Spleen (tissue), 11 donors: Measurements from ENCODE around the gene P2RX4. TPM values are rescaled to one million over a fixed set of nuclear protein-coding genes. Genes with fewer than 3 reads are reported as not detected.
"Not testable (repeated sequence)": the region's sequence is repeated elsewhere in the genome, so short reads cannot be mapped to it uniquely, and the experiment has no call there.

Experiments
- DNase-seq: peaks from one replicate; pipeline ENCODE4 v3.0.0-alpha.2; 2020
- H3K27ac ChIP-seq, 8 donors: fragments of 200-600 bp; sonication (generic) in 7 of 8; 1 replicate in 4 of 8; 2 replicates in 4 of 8; pipeline versions ENCODE4 v1.5.0 to v1.8.0; 2016 to 2021; ENCODE audit warnings: inconsistent platforms in 4 of 8, mild to moderate bottlenecking in 4 of 8, moderate library complexity in 1 of 8
- H3K27me3 ChIP-seq, 7 donors: fragments of 200-600 bp; sonication (generic) in 6 of 7; replicated peaks in 1 of 7; 1 replicate in 4 of 7; 2 replicates in 3 of 7; pipeline versions ENCODE4 v1.5.0 to v1.8.0; 2016 to 2021; ENCODE audit warnings: inconsistent platforms in 3 of 7, mild to moderate bottlenecking in 1 of 7
- H3K36me3 ChIP-seq, 6 donors: fragments of 200-600 bp; sonication (generic) in 5 of 6; 1 replicate in 4 of 6; 2 replicates in 2 of 6; pipeline versions ENCODE4 v1.5.0 to v1.8.0; 2016 to 2021; ENCODE audit warnings: inconsistent platforms in 2 of 6
- H3K4me1 ChIP-seq, 6 donors: fragments of 200-600 bp; sonication (generic) in 5 of 6; 1 replicate in 3 of 6; 2 replicates in 3 of 6; pipeline versions ENCODE4 v1.5.0 to v1.8.0; 2016 to 2021; ENCODE audit warnings: inconsistent platforms in 3 of 6
- H3K4me3 ChIP-seq, 8 donors: fragments of 200-600 bp; sonication (generic) in 7 of 8; 1 replicate in 4 of 8; 2 replicates in 4 of 8; pipeline versions ENCODE4 v1.5.0 to v1.8.0; 2016 to 2021; ENCODE audit warnings: inconsistent platforms in 4 of 8, mild to moderate bottlenecking in 4 of 8, moderate library complexity in 2 of 8
- H3K9me3 ChIP-seq, 8 donors: fragments of 200-600 bp; sonication (generic) in 7 of 8; 1 replicate in 4 of 8; 2 replicates in 4 of 8; pipeline versions ENCODE4 v1.5.0 to v1.8.0; 2016 to 2021; ENCODE audit warnings: inconsistent platforms in 4 of 8
- CTCF ChIP-seq, 11 experiments: fragments of 200-600 bp in 7 of 11; fragments of 450-650 bp in 4 of 11; sonication (generic) in 4 of 11; IDR thresholded peaks in 8 of 11; conservative IDR thresholded peaks in 3 of 11; 1 replicate in 7 of 11; 2 replicates in 4 of 11; pipeline versions ENCODE4 v1.4.0 to v1.8.0; 2016 to 2021; ENCODE audit warnings: antibody characterized with exemption in 11 of 11, inconsistent platforms in 4 of 11, mild to moderate bottlenecking in 1 of 11
- POLR2A ChIP-seq, 3 donors: fragments of 450-650 bp; IDR thresholded peaks; one replicate each; pipeline ENCODE4 v1.5.1; 2017; ENCODE audit warnings: antibody characterized with exemption in 3 of 3, mild to moderate bottlenecking in 1 of 3
- POLR2AphosphoS5 ChIP-seq, 3 donors: sonication (generic); formaldehyde crosslinking; IDR thresholded peaks; one replicate each; pipeline ENCODE4 v1.5.1; 2017; ENCODE audit warnings: antibody characterized with exemption in 3 of 3
- WGBS, 5 donors: extraction: QIAGEN DNeasy Blood & Tissue Kit in 3 of 5; methylation state at CpG; one replicate each; pipeline versions ENCODE4 v1.1.5 to v1.1.7; 2013 to 2018; 5-methylcytosine and 5-hydroxymethylcytosine counted together
- intact Hi-C: fragments of 100-400 bp; cut with DNase I; formaldehyde crosslinking; loops from one replicate; pipeline ENCODE4 v1.15.0; 2023; ENCODE audit warnings: low total_unique reads
- polyA plus RNA-seq, 3 donors: library from polyadenylated mRNA; stranded (reverse); fragments of 200-250 nt; gene quantifications; one replicate each; pipeline ENCODE4 v1.2.1, GENCODE V29; 2013
- total RNA-seq, 7 donors: library from RNA; depleted of rRNA in 3 of 7; stranded (reverse); fragments of >200 nt in 3 of 7; fragmentation: NEBNext Ultra II Directional in 4 of 7; extraction: Animal tissue kit (Norgen Biotek cat#: 25700) in 4 of 7; gene quantifications; one replicate each; pipeline versions ENCODE4 v1.1.0 to v1.2.1, GENCODE V29; 2016 to 2021
- donor health status: healthy with polysubstance abuse.
- donor health status: DM: no; HTN: no; CAD: no; lungs with moderate emphysema.
- donor health status: DM: no; HTN: no; CAD: no.
- donor health status: Bipolar disorder and iron deficiency.
- donor health status: healthy.
- donor health status: DM: no; HTN: no; CAD: no.
- donor health status: DM: yes; HTN: yes; CAD: no.

Gene P2RX4
- total and polyA plus RNA-seq, 10 donors: 12.0 to 97.9 (median 34.8) TPM

- peak in 1 of 3 donors; percentile 36 for TF ChIP-seq POLR2AphosphoS5 (IDR thresholded peaks at IDR 0.05)
- no peak for TF ChIP-seq POLR2A (IDR thresholded peaks at IDR 0.05)
- no peak for TF ChIP-seq CTCF (IDR thresholded peaks at IDR 0.05 in 8 of 11, conservative IDR thresholded peaks at IDR 0.05 in 3 of 11)
- Histone ChIP-seq H3K9me3 (no peaks in the 10 kb centered on the region), H3K4me3 (peak overlapping the region in 1 of 8 donors; percentile 27), H3K27ac (peak overlapping the region in 4 of 8 donors; percentile 7 to 74 (median 22)), H3K36me3 (no peaks in the 10 kb centered on the region), H3K4me1 (peaks cover 0 to 13% (median 7%) of the 10 kb centered on the region in 6 donors), H3K27me3 (no peaks in the 10 kb centered on the region)
- DNase-seq: no peak
- intact Hi-C loops: no loop called here
- 23 to 38% (median 30%) methylated on average over 6 of the region's 6 CpGs for WGBS, 5 donors
Observed at GRCh38 chr12:121196902-121197301, 13.0 kb upstream of the P2RX4 start.

GRCh38 chr12:121198949-121199348 lies 11.0 kb upstream of the P2RX4 start:
- WGBS, 5 donors: 67 to 89% (median 76%) methylated on average over 7 of the region's 7 CpGs
- TF ChIP-seq POLR2A (IDR thresholded peaks at IDR 0.05) (no peak), CTCF (IDR thresholded peaks at IDR 0.05 in 8 of 11, conservative IDR thresholded peaks at IDR 0.05 in 3 of 11) (no peak), POLR2AphosphoS5 (IDR thresholded peaks at IDR 0.05) (no peak)
- intact Hi-C loops: no loop called here

GRCh38 chr12:121201140-121201539 lies 8.8 kb upstream of the P2RX4 start:
- 91 to 99% (median 95%) methylated on average over 6 of the region's 6 CpGs for WGBS, 5 donors
- H3K9me3 ChIP-seq, intact Hi-C loops, H3K27me3 ChIP-seq, DNase-seq, H3K36me3 ChIP-seq, H3K27ac ChIP-seq, H3K4me3 ChIP-seq: not testable (repeated sequence)
- H3K4me1 ChIP-seq: peaks cover 0 to 24% (median 11%) of the 10 kb centered on the region in 6 donors

More at GRCh38 chr12:121198949-121199348, 11.0 kb upstream of the P2RX4 start:
- no peak overlapping the region for H3K27ac ChIP-seq
- H3K9me3 ChIP-seq: no peaks in the 10 kb centered on the region
- H3K4me1 ChIP-seq: peaks cover 0 to 13% (median 7%) of the 10 kb centered on the region in 6 donors
- H3K4me3 ChIP-seq: no peak overlapping the region
- no peaks in the 10 kb centered on the region for H3K27me3 ChIP-seq
- H3K36me3 ChIP-seq: no peaks in the 10 kb centered on the region
- DNase-seq: no peak

- intact Hi-C loops: no loop called here
- DNase-seq: no peak
- Histone ChIP-seq H3K36me3 (no peaks in the 10 kb centered on the region), H3K4me3 (no peak overlapping the region), H3K9me3 (no peaks in the 10 kb centered on the region), H3K4me1 (peaks cover 0 to 13% (median 3%) of the 10 kb centered on the region in 6 donors), H3K27ac (no peak overlapping the region), H3K27me3 (no peaks in the 10 kb centered on the region)
- TF ChIP-seq POLR2AphosphoS5 (IDR thresholded peaks at IDR 0.05) (no peak), CTCF (IDR thresholded peaks at IDR 0.05 in 8 of 11, conservative IDR thresholded peaks at IDR 0.05 in 3 of 11) (no peak), POLR2A (IDR thresholded peaks at IDR 0.05) (no peak)
- 72 to 81% (median 79%) methylated on average over 14 of the region's 14 CpGs for WGBS, 5 donors
Observed at GRCh38 chr12:121202407-121203355, 7.2 kb upstream of the P2RX4 start.
